Neutrophil (primary cell): ENCODE measurements around the gene CACNA1C.

Experiments
- H3K27ac ChIP-seq: fragments of 200-600 bp; sonication (generic); 2 replicates; pipeline ENCODE4 v1.5.1; 2016; ENCODE audit warnings: mild to moderate bottlenecking, moderate library complexity
- H3K27me3 ChIP-seq: fragments of 200-600 bp; sonication (generic); 2 replicates; pipeline ENCODE4 v1.6.0; 2016; ENCODE audit warnings: mild to moderate bottlenecking
- H3K36me3 ChIP-seq: fragments of 200-600 bp; sonication (generic); 2 replicates; pipeline ENCODE4 v1.5.1; 2017
- H3K4me1 ChIP-seq, 2 experiments: fragments of 200-600 bp in 1 of 2; sonication (generic) in 1 of 2; 1 replicate in 1 of 2; 2 replicates in 1 of 2; pipeline versions ENCODE4 v1.5.1 to v1.6.1; 2013 to 2016; ENCODE audit warnings: low read depth in 1 of 2, low read length in 1 of 2, mild to moderate bottlenecking in 1 of 2, moderate library complexity in 1 of 2; ENCODE audit not compliant: control insufficient read depth in 1 of 2, insufficient read depth in 1 of 2
- H3K4me3 ChIP-seq, 2 experiments: fragments of 200-600 bp in 1 of 2; sonication (generic) in 1 of 2; 1 replicate in 1 of 2; 2 replicates in 1 of 2; pipeline ENCODE4 v1.5.1; 2013 to 2016; ENCODE audit warnings: low read depth in 1 of 2, low read length in 1 of 2, mild to moderate bottlenecking in 1 of 2, moderate library complexity in 1 of 2
- H3K9me3 ChIP-seq: fragments of 200-600 bp; sonication (generic); 2 replicates; pipeline ENCODE4 v1.5.1; 2016
- CTCF ChIP-seq: fragments of 200-600 bp; sonication (generic); IDR thresholded peaks from 2 replicates; pipeline ENCODE4 v1.5.1; 2016; ENCODE audit warnings: antibody characterized with exemption

Gene CACNA1C

GRCh38 chr12:2242216-2242615 is 189.4 kb downstream of the CACNA1C start:
- Histone ChIP-seq H3K4me3 (no peak overlapping the region), H3K4me1 (no peaks in the 10 kb centered on the region), H3K9me3 (no peaks in the 10 kb centered on the region), H3K27ac (no peak overlapping the region), H3K36me3 (no peaks in the 10 kb centered on the region), H3K27me3 (no peaks in the 10 kb centered on the region)
- no peak for TF ChIP-seq CTCF

- Histone ChIP-seq H3K4me3 (no peak overlapping the region), H3K9me3 (no peaks in the 10 kb centered on the region), H3K4me1 (no peaks in the 10 kb centered on the region), H3K36me3 (no peaks in the 10 kb centered on the region), H3K27ac (no peak overlapping the region), H3K27me3 (no peaks in the 10 kb centered on the region)
- TF ChIP-seq CTCF = no peak
Measured at GRCh38 chr12:2242816-2243215, 190.0 kb downstream of the CACNA1C start.

GRCh38 chr12:2243275-2243674 is 190.5 kb downstream of the CACNA1C start:
- Histone ChIP-seq H3K9me3 (no peaks in the 10 kb centered on the region), H3K27ac (no peak overlapping the region), H3K4me1 (no peaks in the 10 kb centered on the region), H3K36me3 (no peaks in the 10 kb centered on the region), H3K27me3 (no peaks in the 10 kb centered on the region), H3K4me3 (no peak overlapping the region)
- no peak for TF ChIP-seq CTCF

GRCh38 chr12:2244013-2244861 is 191.4 kb downstream of the CACNA1C start:
- no peak for TF ChIP-seq CTCF
- H3K36me3 ChIP-seq = no peaks in the 10 kb centered on the region
- H3K4me3 ChIP-seq = no peak overlapping the region
- H3K27me3 ChIP-seq = no peaks in the 10 kb centered on the region
- no peak overlapping the region for H3K27ac ChIP-seq
- H3K4me1 ChIP-seq = no peaks in the 10 kb centered on the region
- H3K9me3 ChIP-seq = no peaks in the 10 kb centered on the region

GRCh38 chr12:2246358-2246757 is 193.6 kb downstream of the CACNA1C start:
- Histone ChIP-seq H3K4me3 (no peak overlapping the region), H3K4me1 (no peaks in the 10 kb centered on the region), H3K36me3 (no peaks in the 10 kb centered on the region), H3K27ac (no peak overlapping the region), H3K27me3 (no peaks in the 10 kb centered on the region), H3K9me3 (no peaks in the 10 kb centered on the region)
- TF ChIP-seq CTCF = no peak
